ENCODE results near the gene IL18BP. TPM values are rescaled to one million over a fixed set of nuclear protein-coding genes. Genes with fewer than 3 reads are reported as not detected.

IL18BP gene
- 10.7 and 10.8 TPM in 2 replicates for total RNA-seq
- long read RNA-seq: 0 reads

DNA sequence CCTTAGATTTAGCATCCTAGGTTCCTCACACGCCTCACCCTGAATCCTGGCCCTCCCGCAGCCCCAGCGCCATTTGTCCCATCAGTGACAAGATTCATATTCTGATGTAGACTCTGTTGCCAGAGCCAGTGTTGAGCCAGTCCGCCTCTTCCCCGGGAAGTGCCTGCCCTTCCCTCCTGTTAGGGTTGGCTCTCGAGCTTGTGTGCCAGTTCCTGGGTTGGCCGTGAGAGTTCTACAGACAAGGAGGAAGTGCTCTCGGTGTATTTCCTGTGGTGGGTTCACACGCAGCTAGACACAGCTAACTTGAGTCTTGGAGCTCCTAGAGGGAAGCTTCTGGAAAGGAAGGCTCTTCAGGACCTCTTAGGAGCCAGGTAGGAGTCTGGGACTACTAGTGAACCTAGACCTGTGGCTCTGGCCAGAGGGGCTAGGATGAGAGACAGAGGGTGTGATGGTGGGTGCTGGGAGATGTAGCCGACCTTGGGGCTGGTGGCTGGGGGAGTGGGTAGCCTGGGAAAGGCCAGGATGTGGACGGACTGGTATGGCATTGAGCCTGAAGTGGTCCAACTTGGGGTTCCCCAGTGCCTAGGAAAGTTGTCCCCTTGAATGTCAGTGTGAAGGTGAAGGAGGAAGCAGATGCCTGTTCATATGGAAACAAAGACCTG, at the start of gene IL18BP:
Gene IL18BP, plus strand, starts transcription at position 261 of the 662 bp plus-strand sequence. CDS start 1,076 bp downstream, outside the sequence.
- Mint-ChIP-seq H3K4me1 (peaks cover 6% of the 10 kb centered on the region), H3K36me3 (ENCODE audit: low read depth) (peaks cover 15% of the 10 kb centered on the region), H3K9me3 (no peaks in the 10 kb centered on the region), H3K27ac (ENCODE audit: unreplicated experiment) (peak within 1 kb of the TSS; percentile 82), H3K4me3 (peak within 1 kb of the TSS; percentile 59), H3K27me3 (ENCODE audit: low read depth) (peaks cover 9% of the 10 kb centered on the region)
- TF ChIP-seq CTCF (conservative IDR thresholded peaks at IDR 0.05): no peak
- no peak for DNase-seq (ENCODE audit: low read depth, low spot score)

DNA sequence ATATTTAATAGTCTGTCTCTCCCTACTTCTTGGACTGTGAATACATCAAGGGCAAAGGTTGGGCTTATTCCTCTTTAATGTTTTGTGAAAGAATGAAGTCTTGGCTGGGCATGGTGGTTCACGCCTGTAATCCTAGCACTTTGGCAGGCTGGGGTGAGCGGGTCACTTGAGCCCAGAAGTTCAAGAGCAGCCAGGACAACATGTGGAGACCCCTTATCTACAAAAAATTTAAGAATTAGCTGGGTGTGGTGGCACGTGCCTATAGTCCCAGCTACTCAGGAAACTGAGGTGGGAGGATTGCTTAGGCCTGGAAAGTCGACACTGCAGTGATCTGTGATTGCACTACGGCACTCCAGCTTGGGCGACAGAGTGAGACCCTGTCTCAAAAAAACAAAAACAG, 49.7 kb upstream of the IL18BP start:
- Mint-ChIP-seq H3K9me3 (no peaks in the 10 kb centered on the region), H3K27ac (ENCODE audit: unreplicated experiment) (no peak overlapping the region), H3K4me3 (no peak overlapping the region)

DNA sequence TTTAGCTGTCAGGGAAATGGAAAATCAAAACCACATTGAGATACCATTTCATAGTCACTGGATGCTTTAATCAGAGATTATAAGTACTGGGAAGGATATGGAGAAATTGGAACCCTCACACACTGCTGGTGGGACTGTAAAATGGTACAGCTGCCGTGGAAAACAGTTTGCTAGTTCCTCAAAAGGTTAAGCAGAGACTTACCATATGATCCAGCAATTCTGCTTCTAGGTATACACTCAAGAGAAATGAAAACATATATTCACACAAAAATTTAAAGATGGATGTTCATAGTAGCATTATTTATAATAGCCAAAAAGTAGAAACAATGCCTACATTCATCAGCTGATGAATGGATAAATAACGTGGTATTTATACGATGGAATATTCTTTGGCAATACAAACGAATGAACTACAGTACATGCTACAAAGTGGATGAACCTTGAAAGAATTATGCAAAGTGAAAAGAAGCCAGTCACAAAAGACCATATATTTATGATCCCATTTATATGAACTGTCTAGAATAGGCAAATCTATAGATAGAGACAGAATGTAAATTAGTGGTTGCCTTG, 46.9 kb upstream of the IL18BP start:
- no peak overlapping the region for H3K27ac Mint-ChIP-seq (ENCODE audit: unreplicated experiment)
- DNase-seq (ENCODE audit: low read depth, low spot score): no peak
- TF ChIP-seq CTCF (conservative IDR thresholded peaks at IDR 0.05): no peak
- H3K36me3 Mint-ChIP-seq (ENCODE audit: low read depth): no peaks in the 10 kb centered on the region
- H3K27me3 Mint-ChIP-seq (ENCODE audit: low read depth): no peaks in the 10 kb centered on the region
- peaks cover 8% of the 10 kb centered on the region for H3K4me1 Mint-ChIP-seq
- H3K9me3 Mint-ChIP-seq: no peaks in the 10 kb centered on the region
- no peak overlapping the region for H3K4me3 Mint-ChIP-seq

More for the DNA sequence above, 49.7 kb upstream of the IL18BP start:
- no peak for TF ChIP-seq CTCF (conservative IDR thresholded peaks at IDR 0.05)
- DNase-seq (ENCODE audit: low read depth, low spot score): no peak
- Mint-ChIP-seq H3K27me3 (ENCODE audit: low read depth) (no peaks in the 10 kb centered on the region), H3K36me3 (ENCODE audit: low read depth) (no peaks in the 10 kb centered on the region), H3K4me1 (peaks cover 8% of the 10 kb centered on the region)

DNA sequence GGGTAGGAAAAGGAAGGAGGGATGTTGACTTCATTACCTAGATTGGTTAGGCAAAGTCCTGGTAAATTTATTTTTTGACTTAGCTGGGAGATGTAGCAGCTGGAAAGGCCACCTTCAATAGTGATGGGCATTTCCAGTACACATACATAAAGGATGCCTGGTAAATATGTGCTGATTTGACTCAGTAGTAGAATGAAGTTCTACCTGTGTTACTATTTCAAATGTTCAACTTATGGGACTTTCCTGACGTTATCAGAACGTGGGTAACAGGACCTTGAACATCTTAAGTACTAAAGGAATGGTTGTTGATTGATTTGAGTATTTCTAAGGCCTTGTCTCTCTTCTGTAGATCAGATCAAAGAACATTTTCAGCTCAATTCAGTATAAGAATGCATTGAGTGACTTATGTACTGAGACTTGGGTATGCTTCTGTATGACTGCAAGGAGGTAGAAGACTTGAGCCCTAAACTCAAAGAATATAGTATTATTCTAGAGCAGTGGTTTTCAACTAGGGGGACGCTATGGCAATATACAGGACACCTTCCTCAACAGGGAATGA, 42.7 kb upstream of the IL18BP start:
- Mint-ChIP-seq H3K4me3 (no peak overlapping the region), H3K4me1 (no peaks in the 10 kb centered on the region), H3K36me3 (ENCODE audit: low read depth) (peaks cover 5% of the 10 kb centered on the region), H3K27me3 (ENCODE audit: low read depth) (no peaks in the 10 kb centered on the region), H3K9me3 (no peaks in the 10 kb centered on the region), H3K27ac (ENCODE audit: unreplicated experiment) (no peak overlapping the region)
- no peak for TF ChIP-seq CTCF (conservative IDR thresholded peaks at IDR 0.05)
- no peak for DNase-seq (ENCODE audit: low read depth, low spot score)

- TF ChIP-seq CTCF (conservative IDR thresholded peaks at IDR 0.05): no peak
- H3K9me3 Mint-ChIP-seq: no peaks in the 10 kb centered on the region
- H3K36me3 Mint-ChIP-seq (ENCODE audit: low read depth): peaks cover 11% of the 10 kb centered on the region
- no peaks in the 10 kb centered on the region for H3K4me1 Mint-ChIP-seq
- H3K27ac Mint-ChIP-seq (ENCODE audit: unreplicated experiment): no peak overlapping the region
- no peaks in the 10 kb centered on the region for H3K27me3 Mint-ChIP-seq (ENCODE audit: low read depth)
- DNase-seq (ENCODE audit: low read depth, low spot score): no peak
- no peak overlapping the region for H3K4me3 Mint-ChIP-seq
Measured at GRCh38 chr11:71962428-71963038, 36.2 kb upstream of the IL18BP start.
